Measurements from ENCODE around the gene ANKRD17.

DNA sequence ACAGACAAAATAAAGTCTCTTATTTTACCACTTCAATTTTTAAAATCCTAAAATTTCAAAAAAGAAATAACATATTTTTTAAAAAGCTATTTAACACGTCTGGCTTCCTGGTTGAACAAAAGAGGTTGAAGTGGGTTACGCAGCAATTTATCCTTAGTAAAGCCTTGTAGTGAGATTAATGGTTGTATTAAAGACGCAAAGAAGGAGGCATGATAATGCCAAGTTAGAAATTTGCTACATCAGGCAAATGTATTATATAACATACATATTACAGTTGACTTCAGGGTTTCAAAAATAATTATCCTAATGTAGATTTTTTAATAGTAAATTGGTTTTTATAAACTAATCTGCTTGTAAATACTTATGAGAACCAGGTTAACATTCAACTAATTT lies 35.3 kb downstream of the ANKRD17 start:
- TF ChIP-seq, protein P1, sequence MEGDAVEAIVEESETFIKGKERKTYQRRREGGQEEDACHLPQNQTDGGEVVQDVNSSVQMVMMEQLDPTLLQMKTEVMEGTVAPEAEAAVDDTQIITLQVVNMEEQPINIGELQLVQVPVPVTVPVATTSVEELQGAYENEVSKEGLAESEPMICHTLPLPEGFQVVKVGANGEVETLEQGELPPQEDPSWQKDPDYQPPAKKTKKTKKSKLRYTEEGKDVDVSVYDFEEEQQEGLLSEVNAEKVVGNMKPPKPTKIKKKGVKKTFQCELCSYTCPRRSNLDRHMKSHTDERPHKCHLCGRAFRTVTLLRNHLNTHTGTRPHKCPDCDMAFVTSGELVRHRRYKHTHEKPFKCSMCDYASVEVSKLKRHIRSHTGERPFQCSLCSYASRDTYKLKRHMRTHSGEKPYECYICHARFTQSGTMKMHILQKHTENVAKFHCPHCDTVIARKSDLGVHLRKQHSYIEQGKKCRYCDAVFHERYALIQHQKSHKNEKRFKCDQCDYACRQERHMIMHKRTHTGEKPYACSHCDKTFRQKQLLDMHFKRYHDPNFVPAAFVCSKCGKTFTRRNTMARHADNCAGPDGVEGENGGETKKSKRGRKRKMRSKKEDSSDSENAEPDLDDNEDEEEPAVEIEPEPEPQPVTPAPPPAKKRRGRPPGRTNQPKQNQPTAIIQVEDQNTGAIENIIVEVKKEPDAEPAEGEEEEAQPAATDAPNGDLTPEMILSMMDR (IDR thresholded peaks at IDR 0.05), result no peak
- TF ChIP-seq POLR2AphosphoS5 (IDR thresholded peaks at IDR 0.05) (no peak), POLR2A (IDR thresholded peaks at IDR 0.05) (no peak)

Measured in sigmoid colon (tissue), 4 donors.